ENCODE measurements around the gene SCARB1. TPM values are rescaled to one million over a fixed set of nuclear protein-coding genes. Genes with fewer than 3 reads are reported as not detected.

SCARB1 gene
- total and polyA plus RNA-seq, 2 of the 13 experiments (the other 11 are each of a cell fraction or from before 2014, with no cell fraction given) = 63.4 to 160 TPM

DNA sequence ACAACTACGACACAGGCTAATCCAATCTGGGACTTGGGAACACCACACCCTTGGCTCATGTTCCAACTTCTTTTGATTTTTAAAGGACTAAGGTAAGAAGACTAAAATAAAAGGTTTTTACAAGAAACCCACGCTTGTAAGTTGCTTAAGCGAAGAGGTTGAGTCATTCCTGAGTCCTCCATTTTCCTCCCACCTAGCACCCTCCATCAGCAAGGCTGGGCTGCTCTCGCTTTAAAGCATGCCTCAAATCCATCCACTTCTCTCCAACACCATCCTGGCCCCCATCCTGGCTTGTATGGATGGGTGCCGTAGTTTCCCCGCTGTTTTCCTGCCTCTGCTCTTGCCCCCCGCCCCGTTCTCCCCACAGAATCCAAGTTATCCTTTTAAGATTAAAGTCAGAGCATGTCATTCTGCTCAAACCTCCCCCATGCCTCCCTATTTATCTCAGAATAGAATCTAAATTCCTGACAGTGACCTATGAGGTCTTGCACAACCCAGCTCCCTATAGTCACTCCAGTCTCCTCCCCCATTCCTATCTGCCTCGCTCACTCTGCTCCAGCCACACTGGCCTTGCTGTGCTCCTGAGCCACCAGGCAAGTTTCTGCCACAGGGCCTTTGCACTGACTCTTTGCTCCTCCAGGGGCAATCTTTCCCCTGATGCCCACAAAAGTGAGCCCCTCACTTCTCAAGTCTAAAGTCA lies 34.5 kb downstream of the SCARB1 start (continued):
- no peak for TF ChIP-seq ZNF616 (CRISPR knock-in tag; IDR thresholded peaks at IDR 0.05; ENCODE audit: low read depth)
- no peak for TF ChIP-seq AHR (CRISPR knock-in tag; IDR thresholded peaks at IDR 0.05)
- TF ChIP-seq KAT8 (CRISPR knock-in tag; IDR thresholded peaks at IDR 0.05) = peak; percentile 3
- no peak; the same call in none of the 2 replicates for TF ChIP-seq THAP11 (CRISPR knock-in tag; IDR thresholded peaks at IDR 0.05)
- TF ChIP-seq YEATS4 (CRISPR knock-in tag; IDR thresholded peaks at IDR 0.05; ENCODE audit: borderline replicate concordance) = no peak
- TF ChIP-seq SP1 (IDR thresholded peaks at IDR 0.05) = no peak
- 0 out of 2 replicates have a peak, but pooled peaks have one; percentile 14 for TF ChIP-seq SP1 (CRISPR knock-in tag; IDR thresholded peaks at IDR 0.05)
- no peak for TF ChIP-seq GLI4 (CRISPR knock-in tag; IDR thresholded peaks at IDR 0.05; ENCODE audit: borderline replicate concordance)
- TF ChIP-seq HCFC1 (IDR thresholded peaks at IDR 0.05; ENCODE audit: low read depth, low read length) = no peak
- TF ChIP-seq, protein P1, sequence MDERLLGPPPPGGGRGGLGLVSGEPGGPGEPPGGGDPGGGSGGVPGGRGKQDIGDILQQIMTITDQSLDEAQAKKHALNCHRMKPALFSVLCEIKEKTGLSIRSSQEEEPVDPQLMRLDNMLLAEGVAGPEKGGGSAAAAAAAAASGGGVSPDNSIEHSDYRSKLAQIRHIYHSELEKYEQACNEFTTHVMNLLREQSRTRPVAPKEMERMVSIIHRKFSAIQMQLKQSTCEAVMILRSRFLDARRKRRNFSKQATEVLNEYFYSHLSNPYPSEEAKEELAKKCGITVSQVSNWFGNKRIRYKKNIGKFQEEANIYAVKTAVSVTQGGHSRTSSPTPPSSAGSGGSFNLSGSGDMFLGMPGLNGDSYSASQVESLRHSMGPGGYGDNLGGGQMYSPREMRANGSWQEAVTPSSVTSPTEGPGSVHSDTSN (CRISPR knock-in tag; IDR thresholded peaks at IDR 0.05) = peak; percentile 56; the same call in 1 of the 2 replicates
- TF ChIP-seq FOXP1 (IDR thresholded peaks at IDR 0.05) = 0 out of 2 replicates have a peak, but pooled peaks have one; percentile 7
- no peak for TF ChIP-seq FOXP1 (CRISPR knock-in tag; IDR thresholded peaks at IDR 0.05)
- peak; percentile 70 for TF ChIP-seq HOXA3 (CRISPR knock-in tag; IDR thresholded peaks at IDR 0.05)
- TF ChIP-seq MED1 (CRISPR knock-in tag; IDR thresholded peaks at IDR 0.05) = peak; percentile 78
- peak; percentile 29 for TF ChIP-seq SKI (IDR thresholded peaks at IDR 0.05; ENCODE audit: partially characterized antibody)
- TF ChIP-seq, protein P2, sequence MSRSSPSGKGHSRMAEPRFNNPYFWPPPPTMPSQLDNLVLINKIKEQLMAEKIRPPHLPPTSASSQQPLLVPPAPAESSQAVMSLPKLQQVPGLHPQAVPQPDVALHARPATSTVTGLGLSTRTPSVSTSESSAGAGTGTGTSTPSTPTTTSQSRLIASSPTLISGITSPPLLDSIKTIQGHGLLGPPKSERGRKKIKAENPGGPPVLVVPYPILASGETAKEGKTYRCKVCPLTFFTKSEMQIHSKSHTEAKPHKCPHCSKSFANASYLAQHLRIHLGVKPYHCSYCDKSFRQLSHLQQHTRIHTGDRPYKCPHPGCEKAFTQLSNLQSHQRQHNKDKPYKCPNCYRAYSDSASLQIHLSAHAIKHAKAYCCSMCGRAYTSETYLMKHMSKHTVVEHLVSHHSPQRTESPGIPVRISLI (CRISPR knock-in tag; IDR thresholded peaks at IDR 0.05; ENCODE audit: borderline replicate concordance) = no peak
- peak; percentile 83 for TF ChIP-seq ZNF121 (CRISPR knock-in tag; IDR thresholded peaks at IDR 0.05)
- 0 out of 2 replicates have a peak, but pooled peaks have one; percentile 12 for TF ChIP-seq ZSCAN29 (CRISPR knock-in tag; conservative IDR thresholded peaks at IDR 0.05)
- TF ChIP-seq RARA (CRISPR knock-in tag; IDR thresholded peaks at IDR 0.05) = peak; percentile 72
- no peak for TF ChIP-seq FOXM1 (CRISPR knock-in tag; IDR thresholded peaks at IDR 0.05)
- peak; percentile 98 for TF ChIP-seq MEIS2 (CRISPR knock-in tag; IDR thresholded peaks at IDR 0.05)
- TF ChIP-seq TGIF2 (CRISPR knock-in tag; IDR thresholded peaks at IDR 0.05) = peak; percentile 82
- TF ChIP-seq NRL (CRISPR knock-in tag; IDR thresholded peaks at IDR 0.05; ENCODE audit: borderline replicate concordance) = no peak
- TF ChIP-seq NCOR1 (IDR thresholded peaks at IDR 0.05; ENCODE audit: borderline replicate concordance, low read length) = peak; percentile 58; the same call in 1 of the 2 replicates
- no peak for TF ChIP-seq BORCS8-MEF2B (CRISPR knock-in tag; IDR thresholded peaks at IDR 0.05)
- TF ChIP-seq ZNF367 (CRISPR knock-in tag; IDR thresholded peaks at IDR 0.05; ENCODE audit: borderline replicate concordance) = no peak
- no peak for TF ChIP-seq ZNF343 (CRISPR knock-in tag; IDR thresholded peaks at IDR 0.05)
- TF ChIP-seq GABPB1 (CRISPR knock-in tag; IDR thresholded peaks at IDR 0.05) = 0 out of 2 replicates have a peak, but pooled peaks have one; percentile 24
- TF ChIP-seq, protein P3, sequence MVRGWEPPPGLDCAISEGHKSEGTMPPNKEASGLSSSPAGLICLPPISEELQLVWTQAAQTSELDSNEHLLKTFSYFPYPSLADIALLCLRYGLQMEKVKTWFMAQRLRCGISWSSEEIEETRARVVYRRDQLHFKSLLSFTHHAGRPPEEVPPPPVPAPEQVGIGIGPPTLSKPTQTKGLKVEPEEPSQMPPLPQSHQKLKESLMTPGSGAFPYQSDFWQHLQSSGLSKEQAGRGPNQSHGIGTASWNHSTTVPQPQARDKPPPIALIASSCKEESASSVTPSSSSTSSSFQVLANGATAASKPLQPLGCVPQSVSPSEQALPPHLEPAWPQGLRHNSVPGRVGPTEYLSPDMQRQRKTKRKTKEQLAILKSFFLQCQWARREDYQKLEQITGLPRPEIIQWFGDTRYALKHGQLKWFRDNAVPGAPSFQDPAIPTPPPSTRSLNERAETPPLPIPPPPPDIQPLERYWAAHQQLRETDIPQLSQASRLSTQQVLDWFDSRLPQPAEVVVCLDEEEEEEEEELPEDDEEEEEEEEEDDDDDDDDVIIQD (CRISPR knock-in tag; IDR thresholded peaks at IDR 0.05; ENCODE audit: low read depth) = 0 out of 2 replicates have a peak, but pooled peaks have one; percentile 19
- TF ChIP-seq ZNF614 (CRISPR knock-in tag; IDR thresholded peaks at IDR 0.05; ENCODE audit: borderline replicate concordance) = no peak
- TF ChIP-seq ZNF441 (CRISPR knock-in tag; IDR thresholded peaks at IDR 0.05; ENCODE audit: borderline replicate concordance) = no peak
